ENCODE data around the gene BCL7A. TPM values are rescaled to one million over a fixed set of nuclear protein-coding genes. Genes with fewer than 3 reads are reported as not detected.
A peak's percentile ranks its signal among the peaks of the same experiment; 100 is the strongest.

Gene BCL7A
- total RNA-seq, 5 donors from 2014 or later (not counting 1 experiment from before 2014, with no cell fraction given), result 5.3 to 7.4 (median 6.7) TPM

- Mint-ChIP-seq H3K36me3 (no peaks in the 10 kb centered on the region), H3K27me3 (no peaks in the 10 kb centered on the region), H3K4me3 (no peak overlapping the region), H3K9me3 (no peaks in the 10 kb centered on the region), H3K4me1 (peaks cover under 1 to 7% (median 6%) of the 10 kb centered on the region in 3 donors), H3K27ac (no peak overlapping the region)
- H3K9me3 ChIP-seq, result no peaks in the 10 kb centered on the region
- H3K27me3 ChIP-seq (replicated peaks in 1 of 2; ENCODE audit: control insufficient read depth in 2 of 2, extremely low read depth in 1 of 2, insufficient read depth in 2 of 2, low read length in 1 of 2), result no peaks in the 10 kb centered on the region
- no peak for DNase-seq
- no peak overlapping the region for H3K27ac ChIP-seq (ENCODE audit: low read length)
- H3K4me3 ChIP-seq (ENCODE audit: control insufficient read depth in 1 of 2, extremely low read depth in 1 of 2, low read length in 1 of 2), result no peak overlapping the region
- ChIA-PET CTCF (no interaction called here), POLR2A (no interaction called here)
- peaks cover 0 to 30% of the 10 kb centered on the region in 2 donors for H3K36me3 ChIP-seq (ENCODE audit: control insufficient read depth in 2 of 2, extremely low read depth in 1 of 2, insufficient read depth in 1 of 2, low read length in 1 of 2)
- peaks cover 0 to 7% of the 10 kb centered on the region in 2 experiments for H3K4me1 ChIP-seq (ENCODE audit: control insufficient read depth in 1 of 2, extremely low read depth in 1 of 2, insufficient read depth in 2 of 2, low read length in 2 of 2)
- 86% methylated on average over 2 of the region's 3 CpGs for WGBS (ENCODE audit: insufficient coverage)
- ATAC-seq (replicated peaks in 1 of 4), result no peak
Measured at GRCh38 chr12:122057769-122058168, 36.1 kb downstream of the BCL7A start.

DNA sequence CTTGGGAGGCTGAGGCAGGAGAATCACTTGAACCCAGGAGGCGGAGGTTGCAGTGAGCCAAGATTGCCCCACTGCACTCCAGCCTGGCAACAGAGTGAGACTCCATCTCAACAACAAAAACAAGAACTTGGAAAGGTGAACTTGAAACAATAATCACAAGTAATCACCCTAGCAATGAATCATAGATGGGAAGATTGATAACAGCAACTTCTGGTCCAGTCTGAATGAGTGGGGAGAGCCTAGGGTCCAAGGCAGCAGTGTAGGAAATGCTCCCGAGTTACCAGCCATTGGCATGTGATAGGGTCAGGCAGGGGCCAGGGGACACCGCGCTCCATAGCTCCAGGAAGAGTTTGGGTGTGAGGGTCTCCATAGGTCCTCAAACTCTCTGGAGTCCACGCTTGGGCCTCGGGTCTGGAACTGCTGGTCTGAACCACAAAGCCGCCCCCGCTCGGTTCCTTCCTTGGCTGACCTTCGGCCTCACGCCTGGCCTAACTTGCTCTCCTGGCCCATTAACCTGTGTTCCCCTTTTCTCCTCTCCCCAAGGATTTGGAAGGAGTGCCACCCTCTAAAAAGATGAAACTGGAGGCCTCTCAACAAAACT is 37.0 kb downstream of the BCL7A start:
- DNase-seq, result no peak
- Histone ChIP-seq H3K36me3 (ENCODE audit: control insufficient read depth in 2 of 2, extremely low read depth in 1 of 2, insufficient read depth in 1 of 2, low read length in 1 of 2) (peaks cover 0 to 30% of the 10 kb centered on the region in 2 donors), H3K9me3 (no peaks in the 10 kb centered on the region), H3K27me3 (replicated peaks in 1 of 2; ENCODE audit: control insufficient read depth in 2 of 2, extremely low read depth in 1 of 2, insufficient read depth in 2 of 2, low read length in 1 of 2) (no peaks in the 10 kb centered on the region), H3K27ac (ENCODE audit: low read length) (no peak overlapping the region), H3K4me3 (ENCODE audit: control insufficient read depth in 1 of 2, extremely low read depth in 1 of 2, low read length in 1 of 2) (no peak overlapping the region), H3K4me1 (ENCODE audit: control insufficient read depth in 1 of 2, extremely low read depth in 1 of 2, insufficient read depth in 2 of 2, low read length in 2 of 2) (peaks cover 6 to 9% of the 10 kb centered on the region in 2 experiments)
- ChIA-PET POLR2A (no interaction called here), CTCF (no interaction called here)
- no peak for ATAC-seq (replicated peaks in 1 of 4)
- Mint-ChIP-seq H3K9me3 (no peaks in the 10 kb centered on the region), H3K4me1 (peaks cover 9 to 12% (median 9%) of the 10 kb centered on the region in 3 donors), H3K4me3 (no peak overlapping the region), H3K27me3 (no peaks in the 10 kb centered on the region), H3K27ac (no peak overlapping the region), H3K36me3 (no peaks in the 10 kb centered on the region)
- 98% methylated on average over 6 of the region's 11 CpGs for WGBS (ENCODE audit: insufficient coverage)

DNA sequence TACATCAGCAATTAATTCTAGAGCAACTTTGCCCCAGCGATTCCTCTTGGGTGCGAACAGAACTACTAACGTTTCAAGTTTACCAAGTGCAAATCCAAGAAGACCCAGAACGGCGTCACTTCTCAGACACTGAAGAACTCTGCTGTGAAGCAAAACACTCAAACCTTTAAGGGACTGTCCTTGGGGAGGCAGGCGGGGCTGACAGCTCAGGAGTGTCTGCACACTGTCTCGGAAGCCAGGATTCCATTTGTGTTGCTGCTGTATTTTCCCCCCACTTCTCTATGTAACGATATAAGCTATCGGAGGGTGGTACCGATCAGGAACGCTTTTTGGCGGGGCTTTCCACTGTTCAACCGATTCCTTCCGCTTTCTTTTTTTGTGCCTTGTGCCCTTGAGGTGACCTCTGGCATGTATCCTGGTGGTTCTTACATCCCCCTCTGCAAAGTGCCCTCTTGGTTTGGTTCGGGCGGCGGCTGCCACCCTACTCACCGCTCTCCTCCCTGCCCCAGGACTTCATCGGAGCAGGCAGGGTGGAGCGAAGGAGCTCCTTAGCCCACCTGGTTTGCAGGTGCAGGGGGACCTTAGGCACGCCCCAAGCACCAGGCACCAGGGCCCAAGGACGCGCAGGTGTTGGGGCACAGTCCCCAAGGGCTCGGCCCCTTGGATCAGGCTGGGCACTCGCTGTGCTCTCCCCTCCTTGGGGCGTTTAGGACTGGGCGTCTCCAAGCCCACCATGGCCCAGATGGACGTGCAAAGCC is 37.7 kb downstream of the BCL7A start:
- no peak for ATAC-seq (replicated peaks in 1 of 4)
- Histone ChIP-seq H3K27me3 (replicated peaks in 1 of 2; ENCODE audit: control insufficient read depth in 2 of 2, extremely low read depth in 1 of 2, insufficient read depth in 2 of 2, low read length in 1 of 2) (no peaks in the 10 kb centered on the region), H3K4me1 (ENCODE audit: control insufficient read depth in 1 of 2, extremely low read depth in 1 of 2, insufficient read depth in 2 of 2, low read length in 2 of 2) (peaks cover 6% of the 10 kb centered on the region in 2 experiments), H3K9me3 (no peaks in the 10 kb centered on the region), H3K4me3 (ENCODE audit: control insufficient read depth in 1 of 2, extremely low read depth in 1 of 2, low read length in 1 of 2) (no peak overlapping the region), H3K27ac (ENCODE audit: low read length) (no peak overlapping the region), H3K36me3 (ENCODE audit: control insufficient read depth in 2 of 2, extremely low read depth in 1 of 2, insufficient read depth in 1 of 2, low read length in 1 of 2) (peaks cover 0 to 30% of the 10 kb centered on the region in 2 donors)
- no peak for DNase-seq
- Mint-ChIP-seq H3K27ac (no peak overlapping the region), H3K36me3 (no peaks in the 10 kb centered on the region), H3K4me1 (peaks cover 7 to 12% (median 12%) of the 10 kb centered on the region in 3 donors), H3K4me3 (no peak overlapping the region), H3K27me3 (no peaks in the 10 kb centered on the region), H3K9me3 (no peaks in the 10 kb centered on the region)
- CTCF ChIA-PET, result no interaction called here
- POLR2A ChIA-PET, result no interaction called here
- 94% methylated on average over 24 of the region's 28 CpGs for WGBS (ENCODE audit: insufficient coverage)

GRCh38 chr12:122060081-122060501 is 38.4 kb downstream of the BCL7A start:
- H3K27ac ChIP-seq (ENCODE audit: low read length), result no peak overlapping the region
- Mint-ChIP-seq H3K27me3 (no peaks in the 10 kb centered on the region), H3K4me3 (no peak overlapping the region), H3K4me1 (peaks cover 4 to 12% (median 8%) of the 10 kb centered on the region in 3 donors), H3K9me3 (no peaks in the 10 kb centered on the region), H3K27ac (no peak overlapping the region), H3K36me3 (no peaks in the 10 kb centered on the region)
- ChIA-PET CTCF (no interaction called here), POLR2A (no interaction called here)
- DNase-seq (no peak), ATAC-seq (replicated peaks in 1 of 4) (no peak)
- peaks cover 0 to 26% of the 10 kb centered on the region in 2 donors for H3K36me3 ChIP-seq (ENCODE audit: control insufficient read depth in 2 of 2, extremely low read depth in 1 of 2, insufficient read depth in 1 of 2, low read length in 1 of 2)
- H3K9me3 ChIP-seq, result no peaks in the 10 kb centered on the region
- 92% methylated on average over 18 of the region's 22 CpGs for WGBS (ENCODE audit: insufficient coverage)
- H3K27me3 ChIP-seq (replicated peaks in 1 of 2; ENCODE audit: control insufficient read depth in 2 of 2, extremely low read depth in 1 of 2, insufficient read depth in 2 of 2, low read length in 1 of 2), result no peaks in the 10 kb centered on the region
- peaks cover 2 to 6% of the 10 kb centered on the region in 2 experiments for H3K4me1 ChIP-seq (ENCODE audit: control insufficient read depth in 1 of 2, extremely low read depth in 1 of 2, insufficient read depth in 2 of 2, low read length in 2 of 2)
- no peak overlapping the region for H3K4me3 ChIP-seq (ENCODE audit: control insufficient read depth in 1 of 2, extremely low read depth in 1 of 2, low read length in 1 of 2)

- no peaks in the 10 kb centered on the region for H3K9me3 Mint-ChIP-seq
- Histone ChIP-seq H3K36me3 (ENCODE audit: control insufficient read depth in 2 of 2, extremely low read depth in 1 of 2, insufficient read depth in 1 of 2, low read length in 1 of 2) (peaks cover 0 to 17% of the 10 kb centered on the region in 2 donors), H3K4me1 (ENCODE audit: control insufficient read depth in 1 of 2, extremely low read depth in 1 of 2, insufficient read depth in 2 of 2, low read length in 2 of 2) (peaks cover 2 to 6% of the 10 kb centered on the region in 2 experiments), H3K27me3 (replicated peaks in 1 of 2; ENCODE audit: control insufficient read depth in 2 of 2, extremely low read depth in 1 of 2, insufficient read depth in 2 of 2, low read length in 1 of 2) (no peaks in the 10 kb centered on the region), H3K9me3 (no peaks in the 10 kb centered on the region), H3K27ac (ENCODE audit: low read length) (no peak overlapping the region), H3K4me3 (ENCODE audit: control insufficient read depth in 1 of 2, extremely low read depth in 1 of 2, low read length in 1 of 2) (no peak overlapping the region)
- WGBS (ENCODE audit: insufficient coverage), result 96% methylated on average over 15 of the region's 23 CpGs
- H3K36me3 Mint-ChIP-seq, result no peaks in the 10 kb centered on the region
- ChIA-PET POLR2A (interaction anchor here (0.5 to 0.7 kb wide), 2 partner anchors 143 to 183 kb away, joined by 3 read pairs; partner anchors contain the start of gene CFAP251 (in 1 of the 2)), CTCF (interaction anchor here in 1 of 2 donors (0.6 kb wide), 1 partner anchor 363 kb away, joined by 3 read pairs; no protein-coding TSS in a partner anchor)
- ATAC-seq (replicated peaks in 1 of 4) (no peak), DNase-seq (no peak)
- no peak overlapping the region for H3K27ac Mint-ChIP-seq
- no peak overlapping the region for H3K4me3 Mint-ChIP-seq
- H3K4me1 Mint-ChIP-seq, result peaks cover 4 to 12% (median 8%) of the 10 kb centered on the region in 3 donors
- H3K27me3 Mint-ChIP-seq, result no peaks in the 10 kb centered on the region
Measured at GRCh38 chr12:122061253-122061652, 39.6 kb downstream of the BCL7A start.

GRCh38 chr12:122062832-122063693 is 41.4 kb downstream of the BCL7A start:
- peak overlapping the region in 1 of 2 donors; percentile 1 for H3K27ac Mint-ChIP-seq
- H3K4me3 Mint-ChIP-seq, result no peak overlapping the region
- no peaks in the 10 kb centered on the region for H3K9me3 Mint-ChIP-seq
- Histone ChIP-seq H3K36me3 (ENCODE audit: control insufficient read depth in 2 of 2, extremely low read depth in 1 of 2, insufficient read depth in 1 of 2, low read length in 1 of 2) (peaks cover 0 to 8% of the 10 kb centered on the region in 2 donors), H3K27me3 (replicated peaks in 1 of 2; ENCODE audit: control insufficient read depth in 2 of 2, extremely low read depth in 1 of 2, insufficient read depth in 2 of 2, low read length in 1 of 2) (no peaks in the 10 kb centered on the region), H3K27ac (ENCODE audit: low read length) (no peak overlapping the region), H3K9me3 (no peaks in the 10 kb centered on the region), H3K4me3 (ENCODE audit: control insufficient read depth in 1 of 2, extremely low read depth in 1 of 2, low read length in 1 of 2) (no peak overlapping the region), H3K4me1 (ENCODE audit: control insufficient read depth in 1 of 2, extremely low read depth in 1 of 2, insufficient read depth in 2 of 2, low read length in 2 of 2) (peaks cover 6 to 9% of the 10 kb centered on the region in 2 experiments)
- ATAC-seq (replicated peaks in 1 of 4) (peak in 1 of 4 experiments; percentile 27), DNase-seq (no peak)
- ChIA-PET POLR2A (interaction anchor here in 1 of 2 donors (0.6 kb wide), 1 partner anchor 42 kb away, joined by 3 read pairs; no protein-coding TSS in a partner anchor), CTCF (interaction anchor here (0.6 to 0.7 kb wide), 3 partner anchors 40 to 181 kb away, joined by 3 to 4 read pairs (median 3); no protein-coding TSS in a partner anchor)
- no peaks in the 10 kb centered on the region for H3K36me3 Mint-ChIP-seq
- no peaks in the 10 kb centered on the region for H3K27me3 Mint-ChIP-seq
- 75% methylated on average over 16 of the region's 19 CpGs for WGBS (ENCODE audit: insufficient coverage)
- peaks cover 8 to 19% (median 15%) of the 10 kb centered on the region in 3 donors for H3K4me1 Mint-ChIP-seq
